ENCODE results near the gene TRPV4. TPM values are rescaled to one million over a fixed set of nuclear protein-coding genes. Genes with fewer than 3 reads are reported as not detected.

TRPV4 gene
- total RNA-seq, 6 donors from 2014 or later = 2.2 to 9.7 (median 5.4) TPM

- Histone ChIP-seq H3K9me3 (no peaks in the 10 kb centered on the region), H3K27me3 (no peaks in the 10 kb centered on the region), H3K4me3 (no peak overlapping the region), H3K4me1 (peaks cover 7 to 13% (median 8%) of the 10 kb centered on the region in 4 donors), H3K27ac (peak overlapping the region; percentile 4 to 54 (median 20)), H3K36me3 (peaks cover 0 to 15% (median 4%) of the 10 kb centered on the region in 4 donors)
- WGBS, 2 donors = 40 to 41% methylated on average over 7 of the region's 7 CpGs
- no peak for TF ChIP-seq POLR2AphosphoS5 (IDR thresholded peaks at IDR 0.05)
- TF ChIP-seq CTCF (IDR thresholded peaks at IDR 0.05) = no peak
- no peak for TF ChIP-seq POLR2A (IDR thresholded peaks at IDR 0.05)
- no peak for TF ChIP-seq EP300 (IDR thresholded peaks at IDR 0.05)
- ATAC-seq (ENCODE audit: low FRiP score in 2 of 2) = peak in 1 of 2 donors; percentile 6
- no peak for DNase-seq
Observed at GRCh38 chr12:109847142-109847735, 14.0 kb upstream of the TRPV4 start.

GRCh38 chr12:109845824-109846205, 12.6 kb upstream of the TRPV4 start:
- ATAC-seq (ENCODE audit: low FRiP score in 2 of 2) = no peak
- Histone ChIP-seq H3K27ac (peak overlapping the region in 3 of 4 donors; percentile 10 to 61 (median 47)), H3K4me1 (peaks cover 7 to 13% (median 8%) of the 10 kb centered on the region in 4 donors), H3K36me3 (peaks cover 0 to 6% (median 0%) of the 10 kb centered on the region in 4 donors), H3K4me3 (peak overlapping the region in 3 of 4 donors; percentile 15 to 28 (median 23)), H3K9me3 (no peaks in the 10 kb centered on the region), H3K27me3 (no peaks in the 10 kb centered on the region)
- no peak for DNase-seq
- TF ChIP-seq POLR2A (IDR thresholded peaks at IDR 0.05) (no peak), CTCF (IDR thresholded peaks at IDR 0.05) (no peak), EP300 (IDR thresholded peaks at IDR 0.05) (no peak), POLR2AphosphoS5 (IDR thresholded peaks at IDR 0.05) (no peak)
- 85 to 88% methylated on average over 7 of the region's 7 CpGs for WGBS, 2 donors

GRCh38 chr12:109844983-109845823, 12.0 kb upstream of the TRPV4 start:
- DNase-seq (peak; percentile 93 to 97), ATAC-seq (ENCODE audit: low FRiP score in 2 of 2) (peak; percentile 94 to 97)
- Histone ChIP-seq H3K4me1 (peaks cover 7 to 13% (median 8%) of the 10 kb centered on the region in 4 donors), H3K27me3 (no peaks in the 10 kb centered on the region), H3K27ac (peak overlapping the region in 2 of 4 donors; percentile 47 to 61), H3K4me3 (peak overlapping the region in 3 of 4 donors; percentile 15 to 28 (median 23)), H3K9me3 (no peaks in the 10 kb centered on the region), H3K36me3 (no peaks in the 10 kb centered on the region)
- WGBS, 2 donors = 13 to 16% methylated on average over 17 to 30 of the region's 30 CpGs
- TF ChIP-seq CTCF (IDR thresholded peaks at IDR 0.05) (peak; percentile 97 to 99 (median 98)), POLR2AphosphoS5 (IDR thresholded peaks at IDR 0.05) (no peak), EP300 (IDR thresholded peaks at IDR 0.05) (no peak)

- Histone ChIP-seq H3K9me3 (no peaks in the 10 kb centered on the region), H3K27me3 (no peaks in the 10 kb centered on the region), H3K27ac (no peak overlapping the region), H3K4me3 (no peak overlapping the region), H3K4me1 (peaks cover 7 to 13% (median 8%) of the 10 kb centered on the region in 4 donors), H3K36me3 (no peaks in the 10 kb centered on the region)
- DNase-seq (no peak), ATAC-seq (ENCODE audit: low FRiP score in 2 of 2) (no peak)
- no peak for TF ChIP-seq POLR2AphosphoS5 (IDR thresholded peaks at IDR 0.05)
- TF ChIP-seq CTCF (IDR thresholded peaks at IDR 0.05) = no peak
- no peak for TF ChIP-seq POLR2A (IDR thresholded peaks at IDR 0.05)
- no peak for TF ChIP-seq EP300 (IDR thresholded peaks at IDR 0.05)
- 87 to 89% methylated on average over 5 of the region's 5 CpGs for WGBS, 2 donors
Observed at GRCh38 chr12:109844091-109844490, 10.9 kb upstream of the TRPV4 start.
